CD8-positive, alpha-beta memory T cell (primary cell): ENCODE measurements around the gene RRBP1. TPM values are rescaled to one million over a fixed set of nuclear protein-coding genes. Genes with fewer than 3 reads are reported as not detected.
A peak's percentile ranks its signal among the peaks of the same experiment; 100 is the strongest.

Experiments
- CTCF ChIA-PET: fragments of 350-600 bp; sonication (Branson Sonifier 250); formaldehyde crosslinking; loops from one replicate; lab custom pipeline; 2021; ENCODE audit warnings: antibody characterized with exemption; lab: Charles Lee
- POLR2A ChIA-PET: fragments of 350-600 bp; sonication (Branson Sonifier 250); formaldehyde crosslinking; loops from one replicate; lab custom pipeline; 2021; ENCODE audit warnings: antibody characterized with exemption; lab: Charles Lee
- DNase-seq, 5 donors: peaks; one replicate each; pipeline versions ENCODE4 v3.0.0 to v3.0.0-alpha.2; 2020 to 2022; ENCODE audit warnings: mixed read lengths in 1 of 5
- H3K27ac ChIP-seq: one replicate; pipeline ENCODE4 v1.7.0; 2013; ENCODE audit warnings: low read depth, mild to moderate bottlenecking, low read length, moderate library complexity
- H3K27me3 ChIP-seq: 2 replicates; pipeline ENCODE4 v1.7.0; 2013; ENCODE audit warnings: low read length, mild to moderate bottlenecking; ENCODE audit not compliant: insufficient read depth, poor library complexity, severe bottlenecking
- H3K36me3 ChIP-seq: 2 replicates; pipeline ENCODE4 v1.7.0; 2013; ENCODE audit warnings: mild to moderate bottlenecking, low read length, moderate library complexity; ENCODE audit not compliant: insufficient read depth
- H3K4me1 ChIP-seq: 2 replicates; pipeline ENCODE4 v1.7.0; 2013; ENCODE audit warnings: mild to moderate bottlenecking, low read length, moderate library complexity; ENCODE audit not compliant: insufficient read depth
- H3K4me3 ChIP-seq: 2 replicates; pipeline ENCODE4 v1.7.0; 2013; ENCODE audit warnings: mild to moderate bottlenecking, low read length
- H3K9me3 ChIP-seq: 2 replicates; pipeline ENCODE4 v1.7.0; 2013; ENCODE audit warnings: mild to moderate bottlenecking, low read length
- H3K27ac Mint-ChIP-seq, 8 donors: one replicate each; pipeline ENCODE4 v1.8.0; 2020 to 2021; ENCODE audit warnings: mixed read lengths in 8 of 8, mild to moderate bottlenecking in 6 of 8, inconsistent platforms in 3 of 8, moderate library complexity in 3 of 8
- H3K27me3 Mint-ChIP-seq, 2 donors: one replicate each; pipeline ENCODE4 v1.8.0; 2020 to 2021; ENCODE audit warnings: mixed read lengths in 2 of 2, mild to moderate bottlenecking in 1 of 2, moderate library complexity in 1 of 2
- H3K36me3 Mint-ChIP-seq, 3 donors: one replicate each; pipeline ENCODE4 v1.8.0; 2020 to 2021; ENCODE audit warnings: mixed read lengths in 3 of 3, inconsistent platforms in 1 of 3, mild to moderate bottlenecking in 1 of 3
- H3K4me1 Mint-ChIP-seq, 3 donors: one replicate each; pipeline ENCODE4 v1.8.0; 2020 to 2021; ENCODE audit warnings: mixed read lengths in 3 of 3, inconsistent platforms in 1 of 3, mild to moderate bottlenecking in 1 of 3
- H3K4me3 Mint-ChIP-seq, 7 donors: one replicate each; pipeline ENCODE4 v1.8.0; 2020 to 2021; ENCODE audit warnings: mixed read lengths in 7 of 7, mild to moderate bottlenecking in 6 of 7, moderate library complexity in 4 of 7, inconsistent platforms in 2 of 7
- H3K9me3 Mint-ChIP-seq, 5 donors: one replicate each; pipeline ENCODE4 v1.8.0; 2020 to 2022; ENCODE audit warnings: mixed read lengths in 5 of 5, mild to moderate bottlenecking in 3 of 5, moderate library complexity in 2 of 5, inconsistent platforms in 1 of 5
- polyA plus RNA-seq: library from polyadenylated mRNA; unstranded; fragments of 300-500 nt; fragmentation: Illumina TruSeq; gene quantifications from one replicate; pipeline ENCODE4 v1.2.3, GENCODE V29; 2021
- total RNA-seq, 2 experiments: library from RNA; stranded (reverse); gene quantifications; one replicate each; pipeline ENCODE4 v1.2.3, GENCODE V29; 2021

Gene RRBP1
- total and polyA plus RNA-seq, 3 experiments from 2014 or later, result 17.4 to 25.3 (median 22.8) TPM

- no peaks in the 10 kb centered on the region for H3K36me3 ChIP-seq
- no peak overlapping the region for H3K4me3 ChIP-seq
- H3K9me3 Mint-ChIP-seq, result peaks cover 0 to 2% (median 0%) of the 10 kb centered on the region in 5 donors
- H3K27me3 Mint-ChIP-seq, result no peaks in the 10 kb centered on the region
- H3K4me1 Mint-ChIP-seq, result peaks cover 11 to 13% (median 12%) of the 10 kb centered on the region in 3 donors
- peaks cover 11 to 42% (median 27%) of the 10 kb centered on the region in 3 donors for H3K36me3 Mint-ChIP-seq
- DNase-seq, result no peak
- CTCF ChIA-PET, result no interaction called here
- POLR2A ChIA-PET, result no interaction called here
- H3K9me3 ChIP-seq, result no peaks in the 10 kb centered on the region
- H3K27ac ChIP-seq, result no peak overlapping the region
- peak overlapping the region in 1 of 8 donors; percentile 84 for H3K27ac Mint-ChIP-seq
- no peak overlapping the region for H3K4me3 Mint-ChIP-seq
- no peaks in the 10 kb centered on the region for H3K4me1 ChIP-seq
- H3K27me3 ChIP-seq, result no peaks in the 10 kb centered on the region
Measured at GRCh38 chr20:17657898-17658647, 24.0 kb downstream of the RRBP1 start.

- Histone ChIP-seq H3K27me3 (no peaks in the 10 kb centered on the region), H3K9me3 (no peaks in the 10 kb centered on the region), H3K4me3 (no peak overlapping the region), H3K4me1 (no peaks in the 10 kb centered on the region), H3K27ac (no peak overlapping the region), H3K36me3 (no peaks in the 10 kb centered on the region)
- peaks cover 11 to 42% (median 27%) of the 10 kb centered on the region in 3 donors for H3K36me3 Mint-ChIP-seq
- no peak for DNase-seq
- peaks cover 0 to 2% (median 0%) of the 10 kb centered on the region in 5 donors for H3K9me3 Mint-ChIP-seq
- H3K4me1 Mint-ChIP-seq, result peaks cover 7 to 8% (median 8%) of the 10 kb centered on the region in 3 donors
- H3K27me3 Mint-ChIP-seq, result no peaks in the 10 kb centered on the region
- peak overlapping the region in 2 of 8 donors; percentile 28 to 64 for H3K27ac Mint-ChIP-seq
- CTCF ChIA-PET, result no interaction called here
- no peak overlapping the region for H3K4me3 Mint-ChIP-seq
- POLR2A ChIA-PET, result no interaction called here
Measured at GRCh38 chr20:17657079-17657825, 24.8 kb downstream of the RRBP1 start.

DNA sequence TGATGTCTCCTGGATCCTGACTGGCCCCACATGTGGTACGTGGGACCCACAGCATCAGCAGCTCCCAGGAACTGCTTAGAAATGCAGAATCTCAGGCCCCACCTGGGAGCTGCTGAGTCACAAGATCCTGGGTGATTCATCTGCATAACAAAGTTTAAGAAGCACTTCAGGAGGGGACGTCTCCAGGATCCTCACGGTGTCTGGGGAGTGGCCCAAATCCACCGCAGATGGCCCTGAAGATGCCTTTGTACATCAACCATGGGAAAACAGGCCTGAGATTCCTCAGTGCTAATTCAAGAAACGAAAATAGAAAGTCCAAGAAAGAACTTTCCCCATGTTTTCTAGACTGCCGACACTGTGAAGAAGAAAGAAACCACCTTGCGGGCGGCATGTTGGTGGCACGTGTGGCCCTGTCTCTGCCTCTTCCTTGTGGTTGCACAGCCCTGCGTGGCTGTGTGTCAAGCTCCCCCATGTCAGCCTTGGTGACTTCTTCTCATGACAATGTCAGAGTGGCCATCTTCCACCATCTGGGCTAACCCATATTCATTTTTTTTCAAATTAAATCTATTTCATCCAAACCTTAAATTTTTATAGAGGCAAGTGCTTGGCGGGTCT is 26.1 kb downstream of the RRBP1 start:
- CTCF ChIA-PET, result no interaction called here
- H3K4me1 Mint-ChIP-seq, result peaks cover 0 to 4% (median 0%) of the 10 kb centered on the region in 3 donors
- no peaks in the 10 kb centered on the region for H3K36me3 ChIP-seq

GRCh38 chr20:17655286-17655651 is 26.8 kb downstream of the RRBP1 start:
- H3K9me3 Mint-ChIP-seq, result peaks cover 0 to 2% (median 0%) of the 10 kb centered on the region in 5 donors
- H3K27me3 Mint-ChIP-seq, result no peaks in the 10 kb centered on the region
- H3K4me3 ChIP-seq, result no peak overlapping the region
- no peak overlapping the region for H3K27ac Mint-ChIP-seq
- H3K4me1 ChIP-seq, result no peaks in the 10 kb centered on the region
- no peak overlapping the region for H3K4me3 Mint-ChIP-seq
- no peaks in the 10 kb centered on the region for H3K9me3 ChIP-seq
- no peaks in the 10 kb centered on the region for H3K36me3 ChIP-seq
- H3K36me3 Mint-ChIP-seq, result peaks cover 11 to 37% (median 22%) of the 10 kb centered on the region in 3 donors
- CTCF ChIA-PET, result interaction anchor here (1.1 kb wide), 1 partner anchor 284 kb away, joined by 4 read pairs; no protein-coding TSS in a partner anchor
- no peak overlapping the region for H3K27ac ChIP-seq
- POLR2A ChIA-PET, result no interaction called here
- H3K4me1 Mint-ChIP-seq, result peaks cover 0 to 4% (median 0%) of the 10 kb centered on the region in 3 donors
- H3K27me3 ChIP-seq, result no peaks in the 10 kb centered on the region
- no peak for DNase-seq

More for the DNA sequence above, 26.1 kb downstream of the RRBP1 start:
- Histone ChIP-seq H3K27me3 (no peaks in the 10 kb centered on the region), H3K9me3 (no peaks in the 10 kb centered on the region), H3K4me3 (no peak overlapping the region), H3K4me1 (no peaks in the 10 kb centered on the region), H3K27ac (no peak overlapping the region)
- POLR2A ChIA-PET, result no interaction called here
- Mint-ChIP-seq H3K4me3 (no peak overlapping the region), H3K36me3 (peaks cover 11 to 42% (median 27%) of the 10 kb centered on the region in 3 donors), H3K27ac (peak overlapping the region in 1 of 8 donors; percentile 15), H3K27me3 (no peaks in the 10 kb centered on the region), H3K9me3 (peaks cover 0 to 2% (median 0%) of the 10 kb centered on the region in 5 donors)
- no peak for DNase-seq

GRCh38 chr20:17654649-17655285 is 27.3 kb downstream of the RRBP1 start:
- Mint-ChIP-seq H3K9me3 (peaks cover 0 to 2% (median 0%) of the 10 kb centered on the region in 5 donors), H3K4me3 (no peak overlapping the region), H3K27ac (no peak overlapping the region), H3K27me3 (no peaks in the 10 kb centered on the region), H3K4me1 (peaks cover 0 to 4% (median 0%) of the 10 kb centered on the region in 3 donors), H3K36me3 (peaks cover 11 to 32% (median 18%) of the 10 kb centered on the region in 3 donors)
- H3K4me3 ChIP-seq, result no peak overlapping the region
- H3K27ac ChIP-seq, result no peak overlapping the region
- CTCF ChIA-PET, result interaction anchor here (1.1 kb wide), 1 partner anchor 284 kb away, joined by 4 read pairs; no protein-coding TSS in a partner anchor
- no peak for DNase-seq
- no peaks in the 10 kb centered on the region for H3K9me3 ChIP-seq
- no peaks in the 10 kb centered on the region for H3K4me1 ChIP-seq
- POLR2A ChIA-PET, result no interaction called here
- H3K27me3 ChIP-seq, result no peaks in the 10 kb centered on the region
- H3K36me3 ChIP-seq, result no peaks in the 10 kb centered on the region

DNA sequence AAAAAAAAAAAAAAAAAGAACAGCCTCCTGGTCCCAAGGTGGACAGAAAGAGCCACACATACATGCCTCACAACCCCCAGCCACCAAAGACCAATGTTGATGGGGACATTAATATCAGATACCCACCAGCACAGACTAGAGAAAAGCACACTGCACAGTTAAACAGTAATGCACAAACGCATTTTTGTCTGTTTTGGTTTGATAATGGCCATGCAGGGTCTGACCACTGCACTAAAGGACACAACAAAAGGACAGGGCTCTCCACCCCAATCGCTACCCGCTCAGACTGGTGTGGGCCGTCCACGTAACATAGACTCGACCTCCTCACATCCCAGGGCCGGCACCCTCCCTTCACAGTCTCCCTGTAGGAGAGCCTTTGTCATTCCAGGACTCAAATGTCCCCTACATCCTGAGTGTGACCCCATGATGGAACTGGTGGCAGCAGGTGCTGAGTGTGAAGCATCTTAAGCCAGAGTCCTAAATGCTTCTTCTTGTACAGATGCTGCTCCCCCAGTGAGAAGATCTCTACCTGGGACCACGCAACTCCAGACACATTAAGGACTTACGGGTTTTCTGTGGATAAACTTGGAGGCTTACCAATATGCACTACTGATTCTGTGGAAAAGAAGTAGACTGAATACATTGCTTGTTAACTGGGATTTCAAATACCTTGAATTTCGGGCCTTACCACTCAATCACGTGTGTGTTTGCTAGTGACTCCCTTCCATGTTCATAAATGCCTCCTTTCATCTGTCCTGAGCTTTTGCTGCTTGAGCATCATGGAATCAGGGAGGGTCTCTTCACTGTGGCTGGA is 28.0 kb downstream of the RRBP1 start:
- H3K36me3 ChIP-seq, result no peaks in the 10 kb centered on the region
- POLR2A ChIA-PET, result no interaction called here
- Mint-ChIP-seq H3K36me3 (peaks cover 11 to 30% (median 18%) of the 10 kb centered on the region in 3 donors), H3K4me3 (no peak overlapping the region), H3K27me3 (no peaks in the 10 kb centered on the region), H3K27ac (peak overlapping the region in 2 of 8 donors; percentile 33 to 47), H3K9me3 (peaks cover 0 to 2% (median 0%) of the 10 kb centered on the region in 5 donors), H3K4me1 (peaks cover 0 to 6% (median 4%) of the 10 kb centered on the region in 3 donors)
- DNase-seq, result no peak
- no peaks in the 10 kb centered on the region for H3K4me1 ChIP-seq
- H3K27ac ChIP-seq, result no peak overlapping the region
- CTCF ChIA-PET, result no interaction called here
- H3K27me3 ChIP-seq, result no peaks in the 10 kb centered on the region
- no peak overlapping the region for H3K4me3 ChIP-seq
- no peaks in the 10 kb centered on the region for H3K9me3 ChIP-seq

DNA sequence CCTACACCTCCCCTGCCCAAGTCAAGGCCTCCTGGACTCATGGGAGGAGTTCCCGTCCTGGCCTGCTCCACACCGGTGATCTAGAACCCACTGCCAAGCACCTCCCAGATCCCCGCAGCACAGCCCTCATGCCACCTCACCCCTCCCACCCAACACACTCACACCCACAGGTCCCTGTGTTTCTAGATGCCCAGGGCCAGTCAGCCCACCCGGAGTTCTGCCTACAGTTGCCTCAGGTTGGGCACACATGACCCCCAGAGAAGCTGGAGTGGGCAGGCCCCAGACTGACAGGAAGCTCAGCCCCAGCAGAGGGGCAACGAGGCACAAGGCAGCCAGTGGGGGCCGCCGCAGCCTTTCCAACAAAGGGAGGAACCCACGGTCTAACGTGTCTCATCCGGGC is 29.6 kb downstream of the RRBP1 start:
- ChIA-PET POLR2A (no interaction called here), CTCF (no interaction called here)
- no peaks in the 10 kb centered on the region for H3K27me3 Mint-ChIP-seq
- Histone ChIP-seq H3K27me3 (no peaks in the 10 kb centered on the region), H3K27ac (no peak overlapping the region), H3K36me3 (no peaks in the 10 kb centered on the region), H3K4me1 (no peaks in the 10 kb centered on the region), H3K4me3 (no peak overlapping the region), H3K9me3 (no peaks in the 10 kb centered on the region)
- no peak overlapping the region for H3K27ac Mint-ChIP-seq
- H3K4me1 Mint-ChIP-seq, result peaks cover 0 to 4% (median 2%) of the 10 kb centered on the region in 3 donors
- no peaks in the 10 kb centered on the region for H3K9me3 Mint-ChIP-seq
- no peak for DNase-seq
- H3K4me3 Mint-ChIP-seq, result no peak overlapping the region
- H3K36me3 Mint-ChIP-seq, result peaks cover 2 to 16% (median 6%) of the 10 kb centered on the region in 3 donors
